Liver (tissue), 9 donors: ENCODE measurements around the gene CDH24. TPM values are rescaled to one million over a fixed set of nuclear protein-coding genes. Genes with fewer than 3 reads are reported as not detected.

Experiments
- DNase-seq: peaks from one replicate; pipeline ENCODE4 v3.0.0-alpha.2; 2017; ENCODE audit warnings: low spot score
- H3K27ac ChIP-seq, 2 donors: one replicate each; pipeline ENCODE4 v1.7.0; 2013; ENCODE audit warnings: inconsistent platforms in 2 of 2, low read length in 2 of 2, control low read depth in 1 of 2, low read depth in 1 of 2, mild to moderate bottlenecking in 1 of 2
- H3K27me3 ChIP-seq, 4 donors: one replicate each; pipeline versions ENCODE4 v1.6.1 to v1.7.0; 2013; ENCODE audit warnings: low read length in 3 of 4, inconsistent platforms in 1 of 4, mild to moderate bottlenecking in 1 of 4, moderate library complexity in 1 of 4; ENCODE audit not compliant: control insufficient read depth in 4 of 4, insufficient read depth in 4 of 4
- H3K36me3 ChIP-seq, 4 donors: one replicate each; pipeline versions ENCODE4 v1.6.1 to v1.7.0; 2013; ENCODE audit warnings: low read length in 3 of 4, mild to moderate bottlenecking in 3 of 4, low read depth in 1 of 4, moderate library complexity in 1 of 4; ENCODE audit not compliant: control insufficient read depth in 4 of 4, insufficient read depth in 3 of 4
- H3K4me1 ChIP-seq, 4 donors: one replicate each; pipeline versions ENCODE4 v1.6.1 to v1.7.0; 2013; ENCODE audit warnings: low read length in 3 of 4, mild to moderate bottlenecking in 3 of 4, moderate library complexity in 1 of 4; ENCODE audit not compliant: control insufficient read depth in 4 of 4, insufficient read depth in 4 of 4
- H3K4me3 ChIP-seq, 3 donors: one replicate each; pipeline versions ENCODE4 v1.6.1 to v1.7.0; 2013; ENCODE audit warnings: low read length in 3 of 3, control low read depth in 1 of 3, low read depth in 1 of 3, mild to moderate bottlenecking in 1 of 3
- H3K9ac ChIP-seq, 2 donors: one replicate each; pipeline ENCODE4 v1.7.0; 2013; ENCODE audit warnings: low read length in 2 of 2, mild to moderate bottlenecking in 2 of 2, moderate library complexity in 2 of 2, control low read depth in 1 of 2, low read depth in 1 of 2
- H3K9me3 ChIP-seq, 4 donors: one replicate each; pipeline versions ENCODE4 v1.6.1 to v1.7.0; 2013; ENCODE audit warnings: low read length in 3 of 4; ENCODE audit not compliant: control insufficient read depth in 4 of 4
- EGR1 ChIP-seq, 2 donors: IDR thresholded peaks; 2 replicates each; pipeline ENCODE4 v1.6.1; 2016 to 2018; ENCODE audit warnings: antibody characterized with exemption in 2 of 2, low read depth in 2 of 2
- FOXA1 ChIP-seq: IDR thresholded peaks from 2 replicates; pipeline ENCODE4 v1.6.1; 2016; ENCODE audit warnings: antibody characterized with exemption
- FOXA2 ChIP-seq: IDR thresholded peaks from 2 replicates; pipeline ENCODE4 v1.6.1; 2016; ENCODE audit warnings: antibody characterized with exemption
- GABPA ChIP-seq, 2 donors: IDR thresholded peaks in 1 of 2; conservative IDR thresholded peaks in 1 of 2; 2 replicates each; pipeline ENCODE4 v1.6.1; 2016; ENCODE audit warnings: antibody characterized with exemption in 2 of 2, mild to moderate bottlenecking in 1 of 2, moderate library complexity in 1 of 2
- HNF4A ChIP-seq, 2 donors: conservative IDR thresholded peaks; 2 replicates each; pipeline ENCODE4 v1.6.1; 2016; ENCODE audit warnings: antibody characterized with exemption in 2 of 2, mild to moderate bottlenecking in 2 of 2
- HNF4G ChIP-seq: IDR thresholded peaks from 2 replicates; pipeline ENCODE4 v1.6.1; 2016; ENCODE audit warnings: antibody characterized with exemption
- JUND ChIP-seq, 2 donors: IDR thresholded peaks; 2 replicates each; pipeline ENCODE4 v1.6.1; 2016; ENCODE audit warnings: antibody characterized with exemption in 2 of 2
- NR2F2 ChIP-seq: IDR thresholded peaks from 2 replicates; pipeline ENCODE4 v1.6.1; 2016; ENCODE audit warnings: antibody characterized with exemption
- RAD21 ChIP-seq, 2 donors: IDR thresholded peaks; 2 replicates each; pipeline ENCODE4 v1.6.1; 2016; ENCODE audit warnings: antibody characterized with exemption in 2 of 2, mild to moderate bottlenecking in 2 of 2
- RXRA ChIP-seq, 2 donors: IDR thresholded peaks; 2 replicates each; pipeline ENCODE4 v1.6.1; 2017 to 2018; ENCODE audit warnings: antibody characterized with exemption in 2 of 2, mild to moderate bottlenecking in 1 of 2
- SP1 ChIP-seq: IDR thresholded peaks from 2 replicates; pipeline ENCODE4 v1.6.1; 2018; ENCODE audit warnings: antibody characterized with exemption, mild to moderate bottlenecking
- TAF1 ChIP-seq: conservative IDR thresholded peaks from 2 replicates; pipeline ENCODE4 v1.6.1; 2016; ENCODE audit warnings: antibody characterized with exemption, mild to moderate bottlenecking
- YY1 ChIP-seq: IDR thresholded peaks from 2 replicates; pipeline ENCODE4 v1.6.1; 2016; ENCODE audit warnings: antibody characterized with exemption, mild to moderate bottlenecking
- WGBS: extraction: QIAGEN DNeasy Blood & Tissue Kit; methylation state at CpG from one replicate; pipeline ENCODE4 v1.1.7; 2013; 5-methylcytosine and 5-hydroxymethylcytosine counted together
- polyA plus RNA-seq, 2 donors: library from polyadenylated mRNA; stranded (reverse) in 1 of 2; unstranded in 1 of 2; fragments of 200-250 nt in 1 of 2; fragments of >200 nt in 1 of 2; fragmentation: Nextera tagmentation in 1 of 2; extraction: Ambion mirVana in 1 of 2; gene quantifications; one replicate each; pipeline versions ENCODE4 v1.2.1 to v1.2.3, GENCODE V29; 2013 to 2015
- total RNA-seq, 2 donors: library from RNA; depleted of rRNA; stranded (reverse); fragments of >200 nt; gene quantifications; one replicate each; pipeline ENCODE4 v1.2.3, GENCODE V29; 2014
- TF ChIP-seq, protein P1 (sequence below): IDR thresholded peaks from 2 replicates; pipeline ENCODE4 v1.6.1; 2016; ENCODE audit warnings: antibody characterized with exemption
- TF ChIP-seq, protein P2 (sequence below): IDR thresholded peaks from 2 replicates; pipeline ENCODE4 v1.6.1; 2016; ENCODE audit warnings: antibody characterized with exemption
- TF ChIP-seq, protein P3 (sequence below): IDR thresholded peaks from 2 replicates; pipeline ENCODE4 v1.6.1; 2016; ENCODE audit warnings: antibody characterized with exemption
- TF ChIP-seq, protein P4 (sequence below): fragments of 150-350 bp; IDR thresholded peaks from 2 replicates; pipeline ENCODE4 v1.5.1; 2017; ENCODE audit warnings: improper control_type of control experiment, low read depth, low read length; ENCODE audit not compliant: missing input control
- TF ChIP-seq, protein P5 (sequence below): IDR thresholded peaks from 2 replicates; pipeline ENCODE4 v1.6.1; 2016; ENCODE audit warnings: antibody characterized with exemption, mild to moderate bottlenecking
- donor health status: healthy.
- donor health status: healthy.
- donor health status: healthy.
- donor health status: healthy.
- donor health status: healthy.

Gene CDH24
- total and polyA plus RNA-seq, 4 donors = 0.23 to 0.50 (median 0.38) TPM; not detected in 1

DNA sequence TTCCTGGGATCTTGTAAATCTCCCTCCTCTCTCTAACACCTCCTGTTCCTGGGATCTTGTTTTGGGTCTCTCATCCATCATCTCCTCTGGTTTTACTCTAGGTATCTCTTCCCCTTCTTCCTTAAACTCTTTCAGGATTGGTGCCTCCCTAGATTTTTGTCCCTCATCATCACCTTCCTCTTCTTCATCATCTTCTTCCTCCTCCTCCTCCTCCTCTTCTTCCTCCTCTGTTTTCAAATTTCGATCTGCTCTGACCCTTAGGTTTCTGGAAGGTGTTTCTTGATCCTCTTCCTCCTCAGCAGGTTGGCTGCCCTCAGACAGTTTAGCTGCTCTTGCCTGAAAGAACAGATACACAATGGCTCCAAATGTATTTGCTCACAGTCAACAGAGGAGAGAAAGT, 23.2 kb upstream of the CDH24 start:
- Histone ChIP-seq H3K9me3 (no peaks in the 10 kb centered on the region), H3K27ac (no peak overlapping the region), H3K9ac (no peak overlapping the region), H3K27me3 (no peaks in the 10 kb centered on the region), H3K4me1 (no peaks in the 10 kb centered on the region), H3K36me3 (peaks cover 15 to 76% (median 63%) of the 10 kb centered on the region in 4 donors), H3K4me3 (no peak overlapping the region)
- 70% methylated on average over 1 of the region's 1 CpG for WGBS
- no peak for DNase-seq
- TF ChIP-seq EGR1 (IDR thresholded peaks at IDR 0.05; ENCODE audit: low read depth in 2 of 2) (no peak), TAF1 (no peak), YY1 (no peak), NR2F2 (no peak), JUND (IDR thresholded peaks at IDR 0.05) (no peak), RAD21 (IDR thresholded peaks at IDR 0.05) (no peak), HNF4A (conservative IDR thresholded peaks at IDR 0.05) (no peak), GABPA (IDR thresholded peaks at IDR 0.05 in 1 of 2, conservative IDR thresholded peaks at IDR 0.05 in 1 of 2) (no peak), FOXA1 (no peak), RXRA (IDR thresholded peaks at IDR 0.05) (no peak), FOXA2 (no peak), SP1 (no peak), HNF4G (no peak)
- TF ChIP-seq, protein P1, sequence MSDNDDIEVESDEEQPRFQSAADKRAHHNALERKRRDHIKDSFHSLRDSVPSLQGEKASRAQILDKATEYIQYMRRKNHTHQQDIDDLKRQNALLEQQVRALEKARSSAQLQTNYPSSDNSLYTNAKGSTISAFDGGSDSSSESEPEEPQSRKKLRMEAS = no peak
- TF ChIP-seq, protein P2, sequence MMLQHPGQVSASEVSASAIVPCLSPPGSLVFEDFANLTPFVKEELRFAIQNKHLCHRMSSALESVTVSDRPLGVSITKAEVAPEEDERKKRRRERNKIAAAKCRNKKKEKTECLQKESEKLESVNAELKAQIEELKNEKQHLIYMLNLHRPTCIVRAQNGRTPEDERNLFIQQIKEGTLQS = no peak
- TF ChIP-seq, protein P3, sequence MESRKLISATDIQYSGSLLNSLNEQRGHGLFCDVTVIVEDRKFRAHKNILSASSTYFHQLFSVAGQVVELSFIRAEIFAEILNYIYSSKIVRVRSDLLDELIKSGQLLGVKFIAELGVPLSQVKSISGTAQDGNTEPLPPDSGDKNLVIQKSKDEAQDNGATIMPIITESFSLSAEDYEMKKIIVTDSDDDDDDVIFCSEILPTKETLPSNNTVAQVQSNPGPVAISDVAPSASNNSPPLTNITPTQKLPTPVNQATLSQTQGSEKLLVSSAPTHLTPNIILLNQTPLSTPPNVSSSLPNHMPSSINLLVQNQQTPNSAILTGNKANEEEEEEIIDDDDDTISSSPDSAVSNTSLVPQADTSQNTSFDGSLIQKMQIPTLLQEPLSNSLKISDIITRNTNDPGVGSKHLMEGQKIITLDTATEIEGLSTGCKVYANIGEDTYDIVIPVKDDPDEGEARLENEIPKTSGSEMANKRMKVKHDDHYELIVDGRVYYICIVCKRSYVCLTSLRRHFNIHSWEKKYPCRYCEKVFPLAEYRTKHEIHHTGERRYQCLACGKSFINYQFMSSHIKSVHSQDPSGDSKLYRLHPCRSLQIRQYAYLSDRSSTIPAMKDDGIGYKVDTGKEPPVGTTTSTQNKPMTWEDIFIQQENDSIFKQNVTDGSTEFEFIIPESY = no peak
- TF ChIP-seq, protein P4, sequence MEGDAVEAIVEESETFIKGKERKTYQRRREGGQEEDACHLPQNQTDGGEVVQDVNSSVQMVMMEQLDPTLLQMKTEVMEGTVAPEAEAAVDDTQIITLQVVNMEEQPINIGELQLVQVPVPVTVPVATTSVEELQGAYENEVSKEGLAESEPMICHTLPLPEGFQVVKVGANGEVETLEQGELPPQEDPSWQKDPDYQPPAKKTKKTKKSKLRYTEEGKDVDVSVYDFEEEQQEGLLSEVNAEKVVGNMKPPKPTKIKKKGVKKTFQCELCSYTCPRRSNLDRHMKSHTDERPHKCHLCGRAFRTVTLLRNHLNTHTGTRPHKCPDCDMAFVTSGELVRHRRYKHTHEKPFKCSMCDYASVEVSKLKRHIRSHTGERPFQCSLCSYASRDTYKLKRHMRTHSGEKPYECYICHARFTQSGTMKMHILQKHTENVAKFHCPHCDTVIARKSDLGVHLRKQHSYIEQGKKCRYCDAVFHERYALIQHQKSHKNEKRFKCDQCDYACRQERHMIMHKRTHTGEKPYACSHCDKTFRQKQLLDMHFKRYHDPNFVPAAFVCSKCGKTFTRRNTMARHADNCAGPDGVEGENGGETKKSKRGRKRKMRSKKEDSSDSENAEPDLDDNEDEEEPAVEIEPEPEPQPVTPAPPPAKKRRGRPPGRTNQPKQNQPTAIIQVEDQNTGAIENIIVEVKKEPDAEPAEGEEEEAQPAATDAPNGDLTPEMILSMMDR = no peak
- TF ChIP-seq, protein P5, sequence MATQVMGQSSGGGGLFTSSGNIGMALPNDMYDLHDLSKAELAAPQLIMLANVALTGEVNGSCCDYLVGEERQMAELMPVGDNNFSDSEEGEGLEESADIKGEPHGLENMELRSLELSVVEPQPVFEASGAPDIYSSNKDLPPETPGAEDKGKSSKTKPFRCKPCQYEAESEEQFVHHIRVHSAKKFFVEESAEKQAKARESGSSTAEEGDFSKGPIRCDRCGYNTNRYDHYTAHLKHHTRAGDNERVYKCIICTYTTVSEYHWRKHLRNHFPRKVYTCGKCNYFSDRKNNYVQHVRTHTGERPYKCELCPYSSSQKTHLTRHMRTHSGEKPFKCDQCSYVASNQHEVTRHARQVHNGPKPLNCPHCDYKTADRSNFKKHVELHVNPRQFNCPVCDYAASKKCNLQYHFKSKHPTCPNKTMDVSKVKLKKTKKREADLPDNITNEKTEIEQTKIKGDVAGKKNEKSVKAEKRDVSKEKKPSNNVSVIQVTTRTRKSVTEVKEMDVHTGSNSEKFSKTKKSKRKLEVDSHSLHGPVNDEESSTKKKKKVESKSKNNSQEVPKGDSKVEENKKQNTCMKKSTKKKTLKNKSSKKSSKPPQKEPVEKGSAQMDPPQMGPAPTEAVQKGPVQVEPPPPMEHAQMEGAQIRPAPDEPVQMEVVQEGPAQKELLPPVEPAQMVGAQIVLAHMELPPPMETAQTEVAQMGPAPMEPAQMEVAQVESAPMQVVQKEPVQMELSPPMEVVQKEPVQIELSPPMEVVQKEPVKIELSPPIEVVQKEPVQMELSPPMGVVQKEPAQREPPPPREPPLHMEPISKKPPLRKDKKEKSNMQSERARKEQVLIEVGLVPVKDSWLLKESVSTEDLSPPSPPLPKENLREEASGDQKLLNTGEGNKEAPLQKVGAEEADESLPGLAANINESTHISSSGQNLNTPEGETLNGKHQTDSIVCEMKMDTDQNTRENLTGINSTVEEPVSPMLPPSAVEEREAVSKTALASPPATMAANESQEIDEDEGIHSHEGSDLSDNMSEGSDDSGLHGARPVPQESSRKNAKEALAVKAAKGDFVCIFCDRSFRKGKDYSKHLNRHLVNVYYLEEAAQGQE = no peak
